IMR-90 (cell line): Measurements from ENCODE around the gene ZNF616. TPM values are rescaled to one million over a fixed set of nuclear protein-coding genes. Genes with fewer than 3 reads are reported as not detected.

Experiments
- ATAC-seq: fragments of 200-7000 bp; cut with Tn5 transposase; 2 replicates; pipeline ENCODE4 v1.9.1; 2020; ENCODE audit warnings: low read depth, mild to moderate bottlenecking, moderate library complexity
- Bru-seq: library from RNA; stranded (reverse); fragments of 400-500 nt; gene quantifications from one replicate; lab custom pipeline; 2021; lab: Mats Ljungman, UMichigan
- BruChase-seq, 2 experiments: library from RNA; stranded (reverse); fragments of 400-500 nt; gene quantifications; one replicate each; lab custom pipeline; 2021; lab: Mats Ljungman, UMichigan
- BruUV-seq: library from RNA; stranded (reverse); fragments of 400-500 nt; replicated peaks from 2 replicates; lab custom pipeline; 2021; lab: Mats Ljungman, UMichigan
- CTCF ChIA-PET: fragments of 300-600 bp; formaldehyde crosslinking; extraction: SDS; loops from one replicate; lab custom pipeline; 2021; ENCODE audit warnings: antibody characterized with exemption; lab: Yijun Ruan, JAX
- POLR2A ChIA-PET: fragments of 300-600 bp; sonication (Branson Sonifier 250); formaldehyde crosslinking; loops from one replicate; lab custom pipeline; 2022; ENCODE audit warnings: antibody characterized with exemption; ENCODE audit not compliant: unreplicated experiment; lab: Charles Lee
- DNase-seq: peaks from one replicate; pipeline ENCODE4 v3.0.0; 2013
- H2AFZ ChIP-seq: replicated peaks from 2 replicates; pipeline ENCODE3; 2013; ENCODE audit warnings: low read length, mild to moderate bottlenecking; ENCODE audit not compliant: poor library complexity
- H2AK5ac ChIP-seq: 2 replicates; pipeline ENCODE4 v1.6.1; 2013; ENCODE audit warnings: low read depth, low read length, inconsistent platforms
- H2AK9ac ChIP-seq: replicated peaks from 2 replicates; pipeline ENCODE3; 2013; ENCODE audit warnings: mild to moderate bottlenecking, low read depth, low read length, moderate library complexity; ENCODE audit not compliant: poor library complexity
- H2BK120ac ChIP-seq: 2 replicates; pipeline ENCODE4 v1.6.1; 2013; ENCODE audit warnings: low read depth, low read length, inconsistent platforms
- H2BK15ac ChIP-seq: 3 replicates; pipeline ENCODE4 v1.6.1; 2013; ENCODE audit warnings: low read depth, low read length, inconsistent platforms
- H2BK20ac ChIP-seq: 2 replicates; pipeline ENCODE4 v1.6.1; 2013; ENCODE audit warnings: low read depth, mild to moderate bottlenecking, inconsistent platforms, low read length, moderate library complexity
- H2BK5ac ChIP-seq: 2 replicates; pipeline ENCODE4 v1.6.1; 2013; ENCODE audit warnings: mild to moderate bottlenecking, low read depth, low read length, inconsistent platforms; ENCODE audit not compliant: poor library complexity, severe bottlenecking
- H3K14ac ChIP-seq: replicated peaks from 2 replicates; pipeline ENCODE4 v1.6.1; 2013; ENCODE audit warnings: low read depth, low read length, inconsistent platforms
- H3K18ac ChIP-seq: 2 replicates; pipeline ENCODE4 v1.6.1; 2013; ENCODE audit warnings: low read depth, low read length, control low read depth
- H3K23ac ChIP-seq: 2 replicates; pipeline ENCODE4 v1.6.1; 2013; ENCODE audit warnings: low read depth, low read length, inconsistent platforms
- H3K27ac ChIP-seq: 2 replicates; pipeline ENCODE4 v1.5.1; 2013; ENCODE audit warnings: mild to moderate bottlenecking, control low read depth, low read length; ENCODE audit not compliant: insufficient read depth
- H3K27me3 ChIP-seq: 2 replicates; pipeline ENCODE4 v1.6.1; 2013; ENCODE audit warnings: low read length; ENCODE audit not compliant: control insufficient read depth, insufficient read depth
- H3K36me3 ChIP-seq: 2 replicates; pipeline ENCODE4 v1.6.1; 2013; ENCODE audit warnings: low read length, mixed read lengths; ENCODE audit not compliant: control insufficient read depth, insufficient read depth
- H3K4ac ChIP-seq: 2 replicates; pipeline ENCODE4 v1.6.1; 2013; ENCODE audit warnings: low read depth, low read length, inconsistent platforms
- H3K4me1 ChIP-seq: 2 replicates; pipeline ENCODE4 v1.6.1; 2013; ENCODE audit warnings: low read length, mixed read lengths; ENCODE audit not compliant: control insufficient read depth, insufficient read depth
- H3K4me2 ChIP-seq: 2 replicates; pipeline ENCODE4 v1.6.1; 2013; ENCODE audit warnings: low read depth, mild to moderate bottlenecking, control low read depth, low read length, moderate library complexity
- H3K4me3 ChIP-seq: 2 replicates; pipeline ENCODE4 v1.5.1; 2013; ENCODE audit warnings: low read depth, mild to moderate bottlenecking, control low read depth, low read length, moderate library complexity; ENCODE audit not compliant: insufficient read depth
- H3K56ac ChIP-seq: 2 replicates; pipeline ENCODE4 v1.6.1; 2013; ENCODE audit warnings: low read length, inconsistent platforms; ENCODE audit not compliant: insufficient read depth; ENCODE audit errors: extremely low read depth
- H3K79me1 ChIP-seq, 2 experiments: 2 replicates each; pipeline ENCODE4 v1.6.1; 2013; ENCODE audit warnings: low read length in 2 of 2, inconsistent platforms in 1 of 2, low read depth in 1 of 2
- H3K9ac ChIP-seq: 2 replicates; pipeline ENCODE4 v1.6.1; 2013; ENCODE audit warnings: low read depth, low read length, control low read depth
- H3K9me1 ChIP-seq: 2 replicates; pipeline ENCODE4 v1.6.1; 2013; ENCODE audit warnings: low read length, inconsistent platforms; ENCODE audit not compliant: insufficient read depth
- H3K9me3 ChIP-seq: 2 replicates; pipeline ENCODE4 v1.6.1; 2013; ENCODE audit warnings: low read length; ENCODE audit not compliant: control insufficient read depth, insufficient read depth
- H4K20me1 ChIP-seq: 2 replicates; pipeline ENCODE4 v1.6.1; 2013; ENCODE audit warnings: low read length, inconsistent platforms; ENCODE audit not compliant: insufficient read depth
- H4K5ac ChIP-seq: 2 replicates; pipeline ENCODE4 v1.6.1; 2013; ENCODE audit warnings: mild to moderate bottlenecking, low read depth, low read length, control low read depth
- H4K8ac ChIP-seq, 2 experiments: 2 replicates each; pipeline ENCODE4 v1.6.1; 2013; ENCODE audit warnings: low read depth in 2 of 2, low read length in 2 of 2, control low read depth in 1 of 2, inconsistent platforms in 1 of 2
- H4K91ac ChIP-seq: 2 replicates; pipeline ENCODE4 v1.6.1; 2013; ENCODE audit warnings: low read depth, low read length, inconsistent platforms; ENCODE audit not compliant: insufficient read depth
- CEBPB ChIP-seq: IDR thresholded peaks from 2 replicates; pipeline ENCODE4 v1.6.1; 2012; ENCODE audit warnings: low read depth, low read length, improper control_type of control experiment
- CHD1 ChIP-seq: IDR thresholded peaks from 2 replicates; pipeline ENCODE4 v1.6.1; 2012; ENCODE audit warnings: low read depth, low read length, improper control_type of control experiment
- MAFK ChIP-seq: IDR thresholded peaks from 2 replicates; pipeline ENCODE4 v1.6.1; 2012; ENCODE audit warnings: low read depth, low read length, improper control_type of control experiment
- MAZ ChIP-seq: IDR thresholded peaks from 2 replicates; pipeline ENCODE4 v1.6.1; 2012; ENCODE audit warnings: low read depth, mild to moderate bottlenecking, low read length, improper control_type of control experiment, moderate library complexity, borderline replicate concordance
- MXI1 ChIP-seq: IDR thresholded peaks from 2 replicates; pipeline ENCODE4 v1.6.1; 2012; ENCODE audit warnings: low read depth, mild to moderate bottlenecking, low read length, moderate library complexity, borderline replicate concordance
- NFE2L2 ChIP-seq: fragments of 150-350 bp; IDR thresholded peaks from 2 replicates; pipeline ENCODE4 v1.6.1; 2016; ENCODE audit warnings: low read depth, mild to moderate bottlenecking, low read length
- POLR2A ChIP-seq: IDR thresholded peaks from 2 replicates; pipeline ENCODE4 v1.6.1; 2012; ENCODE audit warnings: mild to moderate bottlenecking, low read depth, low read length
- RAD21 ChIP-seq: IDR thresholded peaks from 2 replicates; pipeline ENCODE4 v1.6.1; 2012; ENCODE audit warnings: low read length, improper control_type of control experiment
- RFX5 ChIP-seq: IDR thresholded peaks from 2 replicates; pipeline ENCODE4 v1.8.0; 2012; ENCODE audit warnings: low read depth, mild to moderate bottlenecking, low read length, moderate library complexity
- SMC3 ChIP-seq: fragments of 150-350 bp; IDR thresholded peaks from 2 replicates; pipeline ENCODE4 v1.6.1; 2016; ENCODE audit warnings: low read depth, mild to moderate bottlenecking, antibody characterized with exemption, low read length, moderate library complexity
- WGBS, 2 experiments: methylation state at CpG; one replicate each; pipeline versions ENCODE4 v1.1.5 to v1.1.7; 2013; ENCODE audit warnings: missing lambda C conversion rate in 2 of 2; ENCODE audit not compliant: insufficient read length in 1 of 2; ENCODE audit errors: extremely low coverage in 2 of 2; 5-methylcytosine and 5-hydroxymethylcytosine counted together
- dilution Hi-C: fragments of 300-500 bp; cut with HindIII; formaldehyde crosslinking; loops from one replicate; pipeline ENCODE4 v1.14.3; 2018; ENCODE audit warnings: low sequenced_read_pairs; ENCODE audit not compliant: unreplicated experiment
- in situ Hi-C: fragments of 300-500 bp; cut with MboI; formaldehyde crosslinking; loops from 3 replicates; pipeline ENCODE4 v1.14.3; 2019; ENCODE audit warnings: low sequenced_read_pairs, inconsistent platforms, mixed read lengths
- intact Hi-C: fragments of 100-400 bp; cut with micrococcal nuclease; formaldehyde crosslinking; loops from 2 replicates; pipeline ENCODE4 v1.10.0; 2022
- long read RNA-seq: library from polyadenylated mRNA; unstranded; transcript quantifications from one replicate; pipeline ENCODE4 v2.0.0, GENCODE V29; 2021; ENCODE audit not compliant: unreplicated experiment
- polyA plus RNA-seq, 3 experiments: library from polyadenylated mRNA; depleted of rRNA; stranded (reverse); fragments of >200 nt; gene quantifications; 2 replicates each; pipeline ENCODE4 v1.2.3, GENCODE V29; 2012; ENCODE audit warnings: low replicate concordance in 1 of 3
- total RNA-seq: library from RNA; depleted of rRNA; stranded (reverse); fragments of >200 nt; gene quantifications from 2 replicates; pipeline ENCODE4 v1.2.3, GENCODE V29; 2012; rRNA removed
- TF ChIP-seq, protein P1 (sequence below): conservative IDR thresholded peaks from 2 replicates; pipeline ENCODE4 v1.5.1; 2012; ENCODE audit warnings: mild to moderate bottlenecking, low read depth, low read length, improper control_type of control experiment

The ZNF616 gene
- total RNA-seq (13.3 and 13.6 TPM in 2 replicates), polyA plus RNA-seq (2012; rRNA removed) (2.0 and 2.8 TPM in 2 replicates), Bru-seq, nascent RNA (percentile 57 among the genes with signal in this experiment), BruChase-seq, experiment 1, labeled RNA remaining after a 6-hour chase (percentile 67 among the genes with signal in this experiment), BruChase-seq, experiment 2, labeled RNA remaining after a 2-hour chase (percentile 71 among the genes with signal in this experiment)
- polyA plus RNA-seq (2012; cell fraction: cytosol; rRNA removed): 0.66 and 0.70 TPM in 2 replicates
- 0.42 and 2.2 TPM in 2 replicates for polyA plus RNA-seq (2012; cell fraction: nucleus; rRNA removed; ENCODE audit: low replicate concordance)
- long read RNA-seq, full-length matches to known transcripts: 1 of 2 reads
- long read RNA-seq, partial matches to known transcripts: 0 of 2 reads
- long read RNA-seq, other reads (novel, unspliced or antisense): 1 of 2 reads

- H2BK5ac ChIP-seq: peak within 1 kb of the TSS; percentile 81
- H2BK120ac ChIP-seq: 0 out of 2 replicates have a peak within 1 kb of the TSS, but pooled peaks have one; percentile 15
- dilution Hi-C loops: no loop called here
- peaks cover 16% of the 10 kb centered on the region for H3K9me3 ChIP-seq
- H3K4me3 ChIP-seq: peak within 1 kb of the TSS; percentile 53
- H3K4ac ChIP-seq: peak within 1 kb of the TSS; percentile 96
- peaks cover 5% of the 10 kb centered on the region for H3K36me3 ChIP-seq
- DNase-seq (peak; percentile 91), ATAC-seq (peak; percentile 82)
- no TSS peak for BruUV-seq
- intact Hi-C loops: loop anchor here (1.0 to 5.0 kb wide), 3 partner anchors 50 to 98 kb away; partner anchors contain the start of gene ZNF432
- in situ Hi-C loops: no loop called here
- H4K91ac ChIP-seq: peak within 1 kb of the TSS; percentile 89
- H3K56ac ChIP-seq: peak within 1 kb of the TSS; percentile 88
- peak within 1 kb of the TSS; percentile 74 for H3K18ac ChIP-seq
- no peak within 1 kb of the TSS for H2BK15ac ChIP-seq
- H2AFZ ChIP-seq: peak within 1 kb of the TSS; percentile 89
- H3K79me1 ChIP-seq: peaks cover 20 to 28% of the 10 kb centered on the region in 2 experiments
- peak within 1 kb of the TSS; percentile 92 for H2AK9ac ChIP-seq
- H3K14ac ChIP-seq: peak within 1 kb of the TSS; percentile 78
- peak within 1 kb of the TSS; percentile 98 for H3K9ac ChIP-seq
- H4K8ac ChIP-seq: peak within 1 kb of the TSS; percentile 86 to 99
- 0% methylated on average over 11 of the region's 49 CpGs; no CpG with 5 or more reads in 1 of the 2 experiments for WGBS, 2 experiments
- no peak within 1 kb of the TSS for H2BK20ac ChIP-seq
- peak within 1 kb of the TSS; percentile 89 for H4K5ac ChIP-seq
- H3K4me2 ChIP-seq: peak within 1 kb of the TSS; percentile 79
- peak within 1 kb of the TSS; percentile 59 for H3K23ac ChIP-seq
- CTCF ChIA-PET: interaction anchor here (1.1 kb wide), 1 partner anchor 98 kb away, joined by 6 read pairs; no protein-coding TSS in a partner anchor
- POLR2A ChIA-PET: no interaction called here
- peak within 1 kb of the TSS; percentile 71; the same call in 1 of the 2 replicates for H2AK5ac ChIP-seq
- H3K9me1 ChIP-seq: no peaks in the 10 kb centered on the region
- TF ChIP-seq NFE2L2 (no peak), MAZ (peak; percentile 95), RAD21 (peak; percentile 61), CHD1 (no peak), SMC3 (peak; percentile 52), CEBPB (peak; percentile 81), POLR2A (peak; percentile 83), RFX5 (no peak), MAFK (0 out of 2 replicates have a peak, but pooled peaks have one; percentile 1), MXI1 (no peak; the same call in 1 of the 2 replicates)
- TF ChIP-seq, protein P1, sequence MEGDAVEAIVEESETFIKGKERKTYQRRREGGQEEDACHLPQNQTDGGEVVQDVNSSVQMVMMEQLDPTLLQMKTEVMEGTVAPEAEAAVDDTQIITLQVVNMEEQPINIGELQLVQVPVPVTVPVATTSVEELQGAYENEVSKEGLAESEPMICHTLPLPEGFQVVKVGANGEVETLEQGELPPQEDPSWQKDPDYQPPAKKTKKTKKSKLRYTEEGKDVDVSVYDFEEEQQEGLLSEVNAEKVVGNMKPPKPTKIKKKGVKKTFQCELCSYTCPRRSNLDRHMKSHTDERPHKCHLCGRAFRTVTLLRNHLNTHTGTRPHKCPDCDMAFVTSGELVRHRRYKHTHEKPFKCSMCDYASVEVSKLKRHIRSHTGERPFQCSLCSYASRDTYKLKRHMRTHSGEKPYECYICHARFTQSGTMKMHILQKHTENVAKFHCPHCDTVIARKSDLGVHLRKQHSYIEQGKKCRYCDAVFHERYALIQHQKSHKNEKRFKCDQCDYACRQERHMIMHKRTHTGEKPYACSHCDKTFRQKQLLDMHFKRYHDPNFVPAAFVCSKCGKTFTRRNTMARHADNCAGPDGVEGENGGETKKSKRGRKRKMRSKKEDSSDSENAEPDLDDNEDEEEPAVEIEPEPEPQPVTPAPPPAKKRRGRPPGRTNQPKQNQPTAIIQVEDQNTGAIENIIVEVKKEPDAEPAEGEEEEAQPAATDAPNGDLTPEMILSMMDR: peak; percentile 76
- H3K27ac ChIP-seq: peak within 1 kb of the TSS; percentile 91
- H3K27me3 ChIP-seq: no peaks in the 10 kb centered on the region
- peaks cover 2% of the 10 kb centered on the region for H3K4me1 ChIP-seq
- H4K20me1 ChIP-seq: no peaks in the 10 kb centered on the region
These were observed at the start of gene ZNF616 for GRCh38 chr19:52139252-52140031. Gene ZNF616, minus strand, starts transcription at chr19:52139938. Its CDS starts 9,426 bp downstream, at chr19:52130512.
